Activated T-helper 1 cell treated with anti-CD3 and anti-CD28 coated beads, Interleukin-12 subunit alpha, Interleukin-12 subunit beta, Interleukin-2, Interleukin-4 antibody, amounts not matched to agents 30 ng/mL and 10 ng/mL and 1 ng/mL, durations not matched to agents 14 hours and 24 hours and 36 hours (primary cell): ENCODE data around the gene MBNL2. TPM values are rescaled to one million over a fixed set of nuclear protein-coding genes. Genes with fewer than 3 reads are reported as not detected.

Source experiments
- DNase-seq: peaks from one replicate; pipeline ENCODE4 v3.0.0; 2021; ENCODE audit warnings: low spot score
- H3K27ac Mint-ChIP-seq: one replicate; pipeline ENCODE4 v1.8.0; 2021; ENCODE audit warnings: mild to moderate bottlenecking, mixed read lengths
- H3K27me3 Mint-ChIP-seq: one replicate; pipeline ENCODE4 v1.8.0; 2022; ENCODE audit warnings: mild to moderate bottlenecking, moderate library complexity, mixed read lengths; ENCODE audit not compliant: insufficient read depth
- H3K36me3 Mint-ChIP-seq: one replicate; pipeline ENCODE4 v1.8.0; 2021; ENCODE audit warnings: low read depth, mixed read lengths
- H3K4me1 Mint-ChIP-seq: one replicate; pipeline ENCODE4 v1.8.0; 2021; ENCODE audit warnings: low read depth, mixed read lengths
- H3K4me3 Mint-ChIP-seq: one replicate; pipeline ENCODE4 v1.8.0; 2021; ENCODE audit warnings: mild to moderate bottlenecking, moderate library complexity, mixed read lengths
- H3K9me3 Mint-ChIP-seq: one replicate; pipeline ENCODE4 v1.8.0; 2021; ENCODE audit warnings: mixed read lengths
- intact Hi-C: fragments of 100-400 bp; cut with micrococcal nuclease; formaldehyde crosslinking; loops from one replicate; pipeline ENCODE4 v1.15.1; 2024
- total RNA-seq: library from RNA; stranded (reverse); gene quantifications from 2 replicates; pipeline ENCODE4 v1.2.3, GENCODE V29; 2022

The MBNL2 gene
- total RNA-seq, 1 donor from 2014 or later = 20.7 TPM

DNA sequence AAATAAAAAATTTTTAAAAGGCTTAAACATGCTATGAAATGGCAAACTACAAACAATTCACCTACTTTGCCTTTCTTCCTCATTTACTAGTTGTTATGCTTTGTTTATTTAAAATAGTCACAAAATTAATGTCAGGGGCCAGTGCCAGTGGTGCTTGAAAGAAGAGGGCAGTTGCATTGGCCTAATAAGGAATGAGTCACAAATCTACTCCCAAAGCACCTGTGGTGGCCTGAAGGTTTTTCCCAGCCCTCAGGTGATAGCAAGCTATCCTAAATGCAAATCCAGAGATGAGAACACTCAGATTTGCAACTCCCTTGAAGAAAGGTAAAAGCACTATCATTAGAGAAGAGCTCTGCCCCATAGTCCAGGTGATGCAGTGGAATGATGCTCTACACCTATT lies 103.6 kb downstream of the MBNL2 start:
- Mint-ChIP-seq H3K27ac (no peak overlapping the region), H3K4me1 (no peaks in the 10 kb centered on the region), H3K36me3 (no peaks in the 10 kb centered on the region), H3K9me3 (no peaks in the 10 kb centered on the region), H3K4me3 (no peak overlapping the region), H3K27me3 (peaks cover 2% of the 10 kb centered on the region)
- no peak for DNase-seq
- intact Hi-C loops = no loop called here

DNA sequence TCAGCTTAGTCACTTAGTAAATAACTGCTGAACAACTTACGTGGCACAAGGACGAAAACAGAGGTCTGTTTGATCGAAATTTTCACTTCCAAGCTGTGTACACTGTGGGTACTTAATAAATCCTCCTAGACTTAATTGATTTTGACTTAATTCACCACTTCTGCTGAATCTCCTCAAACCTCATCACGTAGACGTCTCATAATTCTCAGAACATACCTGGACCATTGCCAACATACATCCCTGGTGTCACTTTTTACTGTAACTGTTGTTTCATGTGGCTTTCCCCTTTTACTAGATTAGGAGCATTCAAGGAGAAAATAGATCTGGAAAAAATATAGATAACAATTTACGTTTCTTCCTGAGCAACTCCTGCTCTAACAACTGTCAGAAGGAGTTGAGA lies 105.0 kb downstream of the MBNL2 start:
- Mint-ChIP-seq H3K36me3 (no peaks in the 10 kb centered on the region), H3K9me3 (no peaks in the 10 kb centered on the region), H3K27ac (no peak overlapping the region), H3K4me3 (no peak overlapping the region), H3K4me1 (no peaks in the 10 kb centered on the region), H3K27me3 (peaks cover 2% of the 10 kb centered on the region)
- intact Hi-C loops = no loop called here
- no peak for DNase-seq

DNA sequence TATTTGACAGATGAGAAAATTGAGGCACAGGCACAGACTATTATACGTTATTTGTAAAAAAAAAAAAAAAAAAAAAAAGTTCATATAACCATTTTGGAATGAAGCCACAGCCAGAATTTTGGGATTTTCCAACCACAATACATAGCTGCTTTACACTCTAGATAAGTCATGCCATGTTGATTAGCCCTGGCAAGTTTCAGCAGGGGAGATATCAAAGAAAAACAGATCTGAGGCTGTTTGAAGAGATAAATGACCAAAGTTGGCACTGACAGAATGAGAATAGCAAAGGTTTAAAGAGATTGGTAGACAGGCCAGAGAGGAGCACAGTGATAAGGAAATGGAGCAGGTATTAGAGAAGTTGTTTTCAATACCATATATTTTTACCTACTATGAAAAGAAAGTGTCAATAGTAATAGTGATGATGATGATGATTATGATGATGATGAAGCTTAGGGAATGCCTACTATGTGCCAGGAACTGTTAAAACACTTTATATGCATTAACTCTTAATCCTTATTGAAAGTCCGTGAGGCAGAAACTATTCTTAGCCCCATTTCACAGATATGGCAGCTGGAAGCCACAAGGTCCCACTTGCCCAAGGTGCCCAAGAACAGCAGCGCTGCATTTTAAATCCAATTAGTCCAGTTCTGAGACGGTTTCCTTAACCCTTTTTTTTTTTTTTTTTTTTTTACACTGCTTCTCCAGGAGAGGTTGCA lies 105.5 kb downstream of the MBNL2 start:
- intact Hi-C loops = no loop called here

DNA sequence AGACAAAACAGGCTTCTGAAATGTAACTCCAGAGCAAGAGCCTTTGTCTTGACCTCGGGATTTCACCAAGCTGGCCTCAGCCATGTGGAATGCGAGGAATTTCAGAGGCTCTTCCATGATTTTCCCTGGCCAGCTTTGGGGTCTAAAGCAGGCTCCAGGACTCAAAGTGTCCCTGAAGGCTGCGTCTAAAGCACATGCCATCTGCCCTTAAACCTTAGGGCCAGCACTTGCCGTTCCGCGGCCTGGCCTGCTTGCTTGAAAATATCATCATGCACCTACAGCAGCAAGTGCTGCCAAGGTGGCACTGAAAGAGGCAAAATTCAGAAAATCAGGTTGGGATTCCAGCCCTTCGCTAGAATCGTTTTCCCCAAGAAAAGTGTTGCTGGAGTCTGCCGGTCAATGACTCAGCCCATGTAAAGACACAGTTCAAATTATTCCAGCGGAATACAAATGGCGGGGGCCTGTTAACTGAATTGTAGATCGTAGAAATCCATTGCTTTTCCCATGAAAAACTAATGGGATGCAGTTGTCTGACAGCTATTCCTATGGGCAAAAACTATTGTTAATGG lies 106.2 kb downstream of the MBNL2 start:
- Mint-ChIP-seq H3K4me3 (no peak overlapping the region), H3K27me3 (peaks cover 2% of the 10 kb centered on the region), H3K9me3 (no peaks in the 10 kb centered on the region), H3K36me3 (no peaks in the 10 kb centered on the region), H3K27ac (no peak overlapping the region), H3K4me1 (no peaks in the 10 kb centered on the region)
- intact Hi-C loops = no loop called here
- no peak for DNase-seq

More for the DNA sequence above, 105.5 kb downstream of the MBNL2 start:
- H3K9me3 Mint-ChIP-seq = no peaks in the 10 kb centered on the region
- H3K27me3 Mint-ChIP-seq = peaks cover 2% of the 10 kb centered on the region
- H3K36me3 Mint-ChIP-seq = no peaks in the 10 kb centered on the region
- H3K4me1 Mint-ChIP-seq = no peaks in the 10 kb centered on the region
- H3K27ac Mint-ChIP-seq = peak overlapping the region; percentile 19
- no peak for DNase-seq
- H3K4me3 Mint-ChIP-seq = no peak overlapping the region

DNA sequence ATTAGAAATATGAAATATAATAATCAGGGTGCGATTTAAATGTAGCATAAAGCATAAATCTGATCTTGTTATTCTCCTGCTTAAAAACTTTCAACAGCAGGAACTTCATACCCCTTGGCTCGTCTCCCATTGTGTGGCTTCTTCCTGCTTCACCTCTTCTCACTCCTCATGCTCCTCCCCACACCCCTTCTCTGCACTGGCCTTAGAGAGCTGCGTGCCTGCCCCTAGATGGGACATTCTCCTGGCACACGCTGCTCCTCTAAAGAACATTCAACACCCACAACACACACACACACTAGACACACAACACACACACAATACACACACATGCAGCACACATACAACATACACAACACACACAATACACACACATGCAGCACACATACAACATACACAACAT lies 107.2 kb downstream of the MBNL2 start:
- no peak for DNase-seq
- no peak overlapping the region for H3K27ac Mint-ChIP-seq
- no peaks in the 10 kb centered on the region for H3K4me1 Mint-ChIP-seq
- no peaks in the 10 kb centered on the region for H3K9me3 Mint-ChIP-seq
- peaks cover 2% of the 10 kb centered on the region for H3K27me3 Mint-ChIP-seq
- no peaks in the 10 kb centered on the region for H3K36me3 Mint-ChIP-seq
- intact Hi-C loops = no loop called here
- no peak overlapping the region for H3K4me3 Mint-ChIP-seq

DNA sequence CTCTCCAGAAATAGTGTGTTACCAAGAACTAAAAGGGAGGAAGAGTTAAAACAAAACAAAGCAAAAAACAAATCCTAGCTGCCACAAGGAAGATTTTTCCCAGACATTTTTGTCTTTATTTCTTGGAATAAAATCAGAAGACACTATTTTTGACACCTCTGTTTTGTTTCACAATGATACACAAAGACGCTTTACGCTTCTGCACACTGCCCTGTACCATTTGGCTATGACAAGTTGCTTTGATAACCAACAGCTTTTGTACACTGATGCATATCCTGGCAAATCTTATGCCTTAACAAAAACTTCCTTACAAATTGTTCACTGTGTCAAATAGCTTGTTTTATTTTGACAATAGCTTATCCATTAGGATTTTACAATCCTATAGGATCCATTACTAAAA lies 108.3 kb downstream of the MBNL2 start:
- Mint-ChIP-seq H3K27ac (no peak overlapping the region), H3K9me3 (no peaks in the 10 kb centered on the region), H3K27me3 (peaks cover 2% of the 10 kb centered on the region), H3K4me3 (no peak overlapping the region), H3K36me3 (no peaks in the 10 kb centered on the region), H3K4me1 (no peaks in the 10 kb centered on the region)
- no peak for DNase-seq
- intact Hi-C loops = no loop called here

DNA sequence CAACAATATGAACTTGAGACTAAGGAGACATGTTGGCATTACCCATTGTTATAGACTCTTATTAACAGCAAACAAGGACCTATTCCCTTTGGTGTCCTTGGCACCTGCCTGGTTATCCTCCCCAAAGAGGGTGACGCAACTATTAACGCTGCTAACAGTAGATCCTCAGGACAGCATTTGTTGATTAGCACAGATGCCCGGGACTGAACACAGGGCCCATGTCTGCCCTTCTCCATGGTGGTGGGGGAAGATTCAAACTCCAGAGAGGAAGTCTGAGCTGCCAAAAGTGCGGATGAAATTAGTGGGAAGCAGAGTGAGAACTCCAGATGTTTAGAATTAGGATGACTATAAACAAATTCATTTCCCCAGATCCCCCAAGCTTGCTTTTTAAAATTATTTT lies 110.6 kb downstream of the MBNL2 start:
- Mint-ChIP-seq H3K9me3 (no peaks in the 10 kb centered on the region), H3K27ac (no peak overlapping the region), H3K4me1 (no peaks in the 10 kb centered on the region), H3K36me3 (no peaks in the 10 kb centered on the region), H3K4me3 (no peak overlapping the region), H3K27me3 (peaks cover 2% of the 10 kb centered on the region)
- intact Hi-C loops = no loop called here
- no peak for DNase-seq

DNA sequence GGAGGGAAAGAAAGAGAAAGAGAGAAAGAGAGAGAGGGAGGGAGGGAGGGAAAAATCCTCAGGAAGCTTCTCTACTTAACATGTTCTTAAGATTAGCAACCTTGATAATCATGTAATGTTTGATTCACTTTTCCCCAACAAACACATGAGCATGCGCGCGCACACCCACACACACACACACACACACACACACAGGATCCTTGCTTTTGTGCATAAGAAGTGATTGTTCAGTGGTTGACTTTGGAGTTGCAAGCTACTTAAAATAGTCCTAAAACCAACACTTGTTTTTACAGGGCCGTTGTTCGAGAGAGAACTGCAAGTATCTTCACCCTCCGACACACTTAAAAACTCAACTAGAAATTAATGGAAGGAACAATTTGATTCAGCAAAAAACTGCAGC lies 111.8 kb downstream of the MBNL2 start:
- H3K27ac Mint-ChIP-seq = no peak overlapping the region
- H3K27me3 Mint-ChIP-seq = peaks cover 2% of the 10 kb centered on the region
- no peaks in the 10 kb centered on the region for H3K4me1 Mint-ChIP-seq
- H3K36me3 Mint-ChIP-seq = no peaks in the 10 kb centered on the region
- no peak overlapping the region for H3K4me3 Mint-ChIP-seq
- H3K9me3 Mint-ChIP-seq = no peaks in the 10 kb centered on the region
- intact Hi-C loops = no loop called here
- DNase-seq = no peak

DNA sequence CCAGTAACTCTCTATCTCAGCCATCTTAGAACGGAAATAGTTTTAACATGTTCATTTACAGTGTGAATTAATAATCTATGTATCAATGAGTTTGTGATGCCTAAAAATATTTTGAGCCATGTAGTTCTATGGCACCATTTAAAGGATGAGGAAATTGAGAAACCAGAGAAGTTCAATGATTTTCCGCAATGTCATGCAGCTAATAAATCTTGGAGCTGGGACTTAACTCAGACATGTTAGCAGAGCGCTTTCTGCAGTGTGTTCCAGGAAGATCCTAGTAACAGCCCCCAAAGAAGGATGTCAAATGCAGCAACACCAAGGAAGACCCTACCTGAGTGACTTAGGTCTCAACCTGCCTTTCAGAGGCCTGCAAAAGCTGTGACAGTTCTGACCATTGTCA lies 112.6 kb downstream of the MBNL2 start:
- intact Hi-C loops = no loop called here
- no peaks in the 10 kb centered on the region for H3K4me1 Mint-ChIP-seq
- no peak for DNase-seq
- H3K9me3 Mint-ChIP-seq = no peaks in the 10 kb centered on the region
- no peaks in the 10 kb centered on the region for H3K36me3 Mint-ChIP-seq
- H3K4me3 Mint-ChIP-seq = no peak overlapping the region
- H3K27ac Mint-ChIP-seq = no peak overlapping the region
- H3K27me3 Mint-ChIP-seq = peaks cover 2% of the 10 kb centered on the region

DNA sequence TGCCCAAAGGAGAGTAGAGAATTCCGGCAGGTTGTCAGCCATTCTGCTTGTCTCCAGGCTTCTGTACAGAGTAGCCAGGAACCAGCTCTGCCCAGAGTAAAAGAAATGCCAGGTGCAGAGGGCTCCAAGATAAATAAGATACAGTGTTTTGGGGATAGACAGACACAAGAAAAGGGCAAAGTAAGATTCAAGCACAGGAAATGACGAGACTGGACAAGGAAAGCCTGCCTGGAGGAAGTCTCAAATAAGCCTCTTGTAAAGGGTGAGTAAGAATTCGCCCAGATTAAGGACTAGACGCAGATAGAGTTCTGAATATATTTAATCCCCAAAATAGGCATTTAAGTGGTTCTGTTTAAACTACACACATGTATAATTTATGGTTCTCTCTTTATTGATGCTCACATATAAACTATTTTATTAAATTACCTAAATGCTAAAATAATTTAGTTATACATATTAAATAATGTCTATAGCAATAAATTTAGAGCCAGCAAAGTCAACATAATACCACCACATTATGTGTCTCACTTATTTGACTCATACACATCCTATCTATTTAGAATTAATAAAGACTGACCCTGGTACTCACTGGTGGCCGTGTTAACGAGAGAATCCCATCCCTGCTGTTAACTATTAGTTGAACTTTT lies 113.5 kb downstream of the MBNL2 start:
- Mint-ChIP-seq H3K4me3 (no peak overlapping the region), H3K9me3 (no peaks in the 10 kb centered on the region), H3K27me3 (no peaks in the 10 kb centered on the region), H3K36me3 (no peaks in the 10 kb centered on the region), H3K27ac (no peak overlapping the region), H3K4me1 (no peaks in the 10 kb centered on the region)
- intact Hi-C loops = no loop called here
- DNase-seq = no peak

DNA sequence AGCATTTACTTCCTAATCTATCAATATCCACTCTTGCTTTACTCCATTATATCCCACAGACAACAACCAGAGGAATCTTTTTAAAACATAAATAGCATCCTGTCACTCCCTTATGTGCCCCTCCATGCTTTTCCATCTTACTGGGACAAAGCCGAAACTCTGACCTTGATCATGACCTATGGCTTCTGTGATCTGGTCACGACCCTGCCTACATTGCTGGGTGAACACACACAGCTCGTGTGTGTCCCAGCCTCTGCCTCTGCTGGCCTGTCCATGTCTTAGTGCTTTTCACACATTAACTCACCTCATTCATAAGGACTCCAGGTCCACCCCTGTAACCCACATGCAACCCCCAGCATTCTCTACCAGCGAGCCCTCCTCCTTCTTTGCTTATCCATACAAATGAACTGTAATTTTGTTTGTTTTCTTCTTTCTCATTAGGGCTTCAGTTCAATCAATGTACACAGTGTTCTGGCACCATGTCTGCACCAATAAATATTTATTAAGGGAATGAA lies 115.9 kb downstream of the MBNL2 start:
- H3K36me3 Mint-ChIP-seq = no peaks in the 10 kb centered on the region
- H3K4me1 Mint-ChIP-seq = no peaks in the 10 kb centered on the region
- H3K27me3 Mint-ChIP-seq = no peaks in the 10 kb centered on the region
- no peak overlapping the region for H3K27ac Mint-ChIP-seq
- no peak for DNase-seq
- intact Hi-C loops = no loop called here
- no peaks in the 10 kb centered on the region for H3K9me3 Mint-ChIP-seq
- H3K4me3 Mint-ChIP-seq = no peak overlapping the region

DNA sequence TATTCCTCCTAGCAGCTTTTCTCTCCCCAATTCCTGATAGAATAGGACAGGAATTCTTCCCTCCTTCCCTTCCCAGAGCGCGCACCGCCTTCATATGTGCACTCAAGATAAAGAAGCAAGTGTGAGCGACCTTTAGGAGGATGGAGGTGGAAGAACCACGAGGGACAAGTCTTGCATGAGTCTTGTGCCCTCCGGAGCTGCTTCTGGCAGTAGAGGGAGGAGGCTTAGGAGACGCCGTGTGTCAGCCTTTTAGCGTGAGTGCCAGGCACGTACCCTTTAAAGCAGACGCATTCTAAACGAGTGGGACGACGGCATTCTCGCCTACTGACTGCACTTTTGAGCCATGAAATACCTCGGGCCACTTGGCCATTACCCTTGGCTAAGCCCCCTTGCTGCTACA lies 116.4 kb downstream of the MBNL2 start:
- Mint-ChIP-seq H3K4me3 (no peak overlapping the region), H3K4me1 (no peaks in the 10 kb centered on the region), H3K36me3 (peaks cover 2% of the 10 kb centered on the region), H3K9me3 (no peaks in the 10 kb centered on the region), H3K27me3 (no peaks in the 10 kb centered on the region), H3K27ac (no peak overlapping the region)
- intact Hi-C loops = no loop called here
- DNase-seq = no peak
